T47D (cell line): ENCODE measurements around the gene GDF10.

Experiments
- DNase-seq, 2 experiments: peaks; one replicate each; pipeline versions ENCODE4 v3.0.0 to v3.0.0-alpha.2; 2011 to 2012; ENCODE audit warnings: low read depth in 1 of 2, low spot score in 1 of 2
- JUND ChIP-seq: IDR thresholded peaks from 2 replicates; pipeline ENCODE4 v1.6.1; 2012; ENCODE audit warnings: low read depth
- in situ Hi-C: cut with HindIII; loops from 2 replicates; pipeline ENCODE4 v1.10.0; 2016; ENCODE audit warnings: low sequenced_read_pairs, low pct_unique_long_range_greater_than_20kb

GDF10 gene

DNA sequence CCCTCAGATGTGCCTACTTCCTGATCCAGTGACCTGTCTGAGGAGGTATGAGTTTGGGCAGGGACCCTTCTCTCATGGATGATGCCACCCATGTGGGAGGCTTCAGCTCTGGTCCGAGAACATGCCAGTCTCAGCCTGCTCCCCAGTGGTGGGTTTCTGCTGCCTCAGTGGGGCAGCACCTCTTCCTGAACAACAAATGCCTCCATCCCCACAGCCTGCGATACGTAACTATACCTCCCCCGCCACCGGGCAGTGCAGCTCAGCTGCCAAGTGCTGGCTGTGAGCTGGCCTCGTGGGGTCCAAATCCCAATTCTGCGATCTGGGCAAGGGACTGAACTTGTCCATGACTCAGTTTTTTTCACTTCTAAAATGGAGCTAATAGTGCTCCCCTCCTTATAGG is 3.1 kb downstream of the GDF10 start:
- DNase-seq: no peak
- TF ChIP-seq JUND: no peak
- in situ Hi-C loops: no loop called here

GRCh38 chr10:47303866-47304265 is 3.9 kb downstream of the GDF10 start:
- in situ Hi-C loops: no loop called here
- no peak for TF ChIP-seq JUND
- DNase-seq: no peak

DNA sequence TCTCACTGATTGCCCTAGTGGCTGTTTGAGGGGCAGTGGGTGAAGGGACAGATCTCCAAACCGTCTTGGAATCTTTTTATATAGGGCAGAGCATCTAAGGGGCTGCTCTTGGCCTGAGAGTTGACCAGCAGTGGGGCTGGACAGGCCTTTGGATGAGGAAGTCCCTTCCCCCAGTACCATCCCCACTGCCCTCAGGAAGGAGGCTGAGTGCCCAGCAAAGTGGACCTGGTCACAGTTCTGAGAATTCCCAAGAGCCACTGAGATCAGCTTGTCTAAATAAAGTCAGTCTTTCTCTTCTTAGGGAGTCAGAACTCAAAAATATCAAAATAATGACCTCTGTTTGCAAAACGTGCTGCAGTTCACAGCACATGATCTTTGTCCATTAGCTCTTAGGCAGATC is 5.6 kb downstream of the GDF10 start:
- no peak for TF ChIP-seq JUND
- no peak for DNase-seq
- in situ Hi-C loops: no loop called here

- in situ Hi-C loops: no loop called here
- no peak for TF ChIP-seq JUND
- no peak for DNase-seq
These were observed 6.6 kb downstream of the GDF10 start for GRCh38 chr10:47306387-47307210.

GRCh38 chr10:47307381-47307780 is 7.4 kb downstream of the GDF10 start:
- DNase-seq: no peak
- in situ Hi-C loops: no loop called here
- no peak for TF ChIP-seq JUND

DNA sequence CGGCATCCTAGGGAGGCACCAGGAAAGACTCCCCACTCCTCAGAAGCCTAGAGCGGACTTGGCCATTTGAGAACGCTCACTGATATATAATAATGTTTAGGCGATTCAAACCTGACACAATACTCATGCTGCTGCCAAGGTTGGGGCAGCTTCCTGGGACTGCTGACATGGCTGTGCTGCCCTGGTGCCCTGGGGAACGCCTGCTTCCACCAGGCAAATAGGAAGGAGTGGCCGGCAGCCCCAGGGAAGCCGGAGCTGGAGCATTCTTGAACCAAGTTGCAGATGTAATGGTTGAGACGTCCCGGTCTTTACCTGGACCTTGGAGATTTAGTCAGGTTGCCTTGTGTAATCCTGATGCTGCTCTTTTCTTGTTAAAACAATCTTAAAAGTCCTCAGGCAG is 8.8 kb downstream of the GDF10 start:
- no peak for DNase-seq
- in situ Hi-C loops: no loop called here
- no peak for TF ChIP-seq JUND

DNA sequence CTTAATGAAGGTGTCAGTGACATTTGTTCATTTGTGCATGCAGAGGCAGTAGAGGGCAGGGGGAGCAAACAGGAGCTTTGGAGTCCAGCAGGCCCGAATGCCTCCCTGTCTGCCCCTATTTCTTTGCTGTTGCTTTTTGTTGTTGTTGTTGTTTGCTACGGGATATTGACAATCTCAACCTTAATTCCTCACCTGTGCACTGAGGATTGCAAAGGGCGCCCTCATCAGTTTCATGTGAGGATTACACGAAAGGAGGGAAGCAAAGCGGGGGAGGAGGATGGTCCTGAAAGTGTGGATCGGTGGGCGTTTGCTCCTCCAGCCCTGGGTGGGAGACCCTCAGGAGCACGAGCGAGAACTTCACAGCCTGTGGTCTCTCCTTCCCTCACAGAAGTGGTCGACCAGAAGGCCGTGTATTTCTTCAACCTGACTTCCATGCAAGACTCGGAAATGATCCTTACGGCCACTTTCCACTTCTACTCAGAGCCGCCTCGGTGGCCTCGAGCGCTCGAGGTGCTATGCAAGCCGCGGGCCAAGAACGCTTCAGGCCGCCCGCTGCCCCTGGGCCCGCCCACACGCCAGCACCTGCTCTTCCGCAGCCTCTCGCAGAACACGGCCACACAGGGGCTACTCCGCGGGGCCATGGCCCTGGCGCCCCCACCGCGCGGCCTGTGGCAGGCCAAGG is 9.6 kb downstream of the GDF10 start:
- in situ Hi-C loops: no loop called here
- peak in 1 of 2 experiments; percentile 25 for DNase-seq
- no peak for TF ChIP-seq JUND

DNA sequence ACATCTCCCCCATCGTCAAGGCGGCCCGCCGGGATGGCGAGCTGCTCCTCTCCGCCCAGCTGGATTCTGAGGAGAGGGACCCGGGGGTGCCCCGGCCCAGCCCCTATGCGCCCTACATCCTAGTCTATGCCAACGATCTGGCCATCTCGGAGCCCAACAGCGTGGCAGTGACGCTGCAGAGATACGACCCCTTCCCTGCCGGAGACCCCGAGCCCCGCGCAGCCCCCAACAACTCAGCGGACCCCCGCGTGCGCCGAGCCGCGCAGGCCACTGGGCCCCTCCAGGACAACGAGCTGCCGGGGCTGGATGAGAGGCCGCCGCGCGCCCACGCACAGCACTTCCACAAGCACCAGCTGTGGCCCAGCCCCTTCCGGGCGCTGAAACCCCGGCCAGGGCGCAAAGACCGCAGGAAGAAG is 10.1 kb downstream of the GDF10 start:
- DNase-seq: no peak
- no peak for TF ChIP-seq JUND
- in situ Hi-C loops: no loop called here

- in situ Hi-C loops: no loop called here
- TF ChIP-seq JUND: no peak
- DNase-seq: no peak
These were observed 11.4 kb downstream of the GDF10 start for GRCh38 chr10:47311193-47311931.

DNA sequence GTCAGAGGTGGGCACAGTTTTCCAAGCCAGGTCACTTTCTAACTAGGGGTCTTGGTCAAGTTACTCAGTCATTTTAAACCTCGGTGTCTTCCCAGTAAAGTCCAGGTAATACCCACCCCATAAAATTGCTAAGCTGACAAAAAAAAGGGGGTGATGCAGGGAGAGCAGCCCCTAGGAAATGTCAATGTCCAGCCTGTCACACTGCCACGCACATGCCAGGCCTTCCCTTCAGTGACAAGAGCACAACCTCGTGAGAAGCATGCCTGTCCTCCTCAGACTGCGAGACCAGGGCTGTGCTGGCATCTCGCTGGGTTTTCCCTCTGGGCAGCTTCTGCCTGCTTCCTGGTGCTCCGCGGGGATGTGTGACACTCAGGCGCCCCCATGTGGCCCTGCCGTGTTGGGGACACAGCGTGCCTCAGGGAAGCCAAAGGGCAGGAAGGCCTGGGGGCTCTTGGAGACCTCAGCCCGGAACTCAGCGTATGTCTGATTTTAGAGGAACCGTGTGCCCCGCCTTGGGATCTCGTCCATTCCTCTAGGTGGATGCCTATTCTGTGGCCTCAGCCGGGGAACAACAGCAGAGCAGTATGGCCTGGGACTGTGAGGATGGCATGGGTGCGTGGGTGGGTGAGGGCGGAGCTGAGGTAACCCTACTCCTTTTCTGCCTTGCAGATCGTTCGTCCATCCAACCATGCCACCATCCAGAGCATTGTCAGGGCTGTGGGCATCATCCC is 12.1 kb downstream of the GDF10 start:
- peak; percentile 86 to 90 for DNase-seq
- TF ChIP-seq JUND: no peak
- in situ Hi-C loops: no loop called here

GRCh38 chr10:47312663-47312995 is 12.6 kb downstream of the GDF10 start:
- in situ Hi-C loops: no loop called here
- no peak for TF ChIP-seq JUND
- DNase-seq: no peak

GRCh38 chr10:47314416-47314970 is 14.5 kb downstream of the GDF10 start:
- no peak for TF ChIP-seq JUND
- in situ Hi-C loops: no loop called here
- no peak for DNase-seq
